ENCODE data around the gene SLCO3A1. TPM values are rescaled to one million over a fixed set of nuclear protein-coding genes. Genes with fewer than 3 reads are reported as not detected.

The SLCO3A1 gene
- total and polyA plus RNA-seq, 2 of the 8 experiments (the other 6 are each of a cell fraction or from before 2014, with no cell fraction given), result 15.1 to 20.4 TPM

- Histone ChIP-seq H3K36me3 (ENCODE audit: control insufficient read depth in 2 of 4, insufficient read depth in 4 of 4, low read length in 3 of 4) (no peaks in the 10 kb centered on the region), H3K9ac (replicated peaks in 1 of 4; ENCODE audit: extremely low read depth in 1 of 4, low read depth in 3 of 4, low read length in 3 of 4) (no peak overlapping the region), H4K8ac (ENCODE audit: extremely low read depth, insufficient read depth, low read length) (no peak overlapping the region), H3K56ac (replicated peaks; ENCODE audit: insufficient read length, low read depth, low read length) (no peak overlapping the region), H2BK15ac (ENCODE audit: low read length) (no peak overlapping the region), H2BK5ac (ENCODE audit: low read depth, low read length) (no peak overlapping the region), H3K9me3 (ENCODE audit: insufficient read depth in 2 of 2, low read depth in 1 of 2, low read length in 1 of 2) (no peaks in the 10 kb centered on the region), H2AK5ac (ENCODE audit: low read depth, low read length) (no peak overlapping the region), H3K79me1 (ENCODE audit: low read depth, low read length) (peaks cover 7% of the 10 kb centered on the region), H3K27ac (ENCODE audit: low read depth, low read length) (no peak overlapping the region), H3K27me3 (replicated peaks in 1 of 4; ENCODE audit: control insufficient read depth in 3 of 4, extremely low read depth in 1 of 4, insufficient read depth in 3 of 4, low read length in 3 of 4) (peaks cover 0 to 11% (median 10%) of the 10 kb centered on the region in 4 experiments; a peak in 5 of 7 replicates), H2BK12ac (ENCODE audit: low read depth, low read length) (no peak overlapping the region), H3K23ac (ENCODE audit: insufficient read length) (no peak overlapping the region), H4K5ac (ENCODE audit: insufficient read length, low read depth, low read length) (no peak overlapping the region), H3K4me1 (replicated peaks in 1 of 4; ENCODE audit: control insufficient read depth in 3 of 4, insufficient read depth in 4 of 4, low read length in 3 of 4) (peaks cover 7 to 15% (median 11%) of the 10 kb centered on the region in 4 experiments; a peak in 6 of 7 replicates), H3K4me3 (ENCODE audit: extremely low read depth in 1 of 4, insufficient read depth in 2 of 4, low read depth in 3 of 4, low read length in 4 of 4) (no peak overlapping the region), H2AFZ (ENCODE audit: low read length) (no peak overlapping the region), H3K18ac (ENCODE audit: extremely low read depth, low read length) (no peak overlapping the region), H4K20me1 (replicated peaks in 1 of 2; ENCODE audit: control insufficient read depth in 1 of 2, insufficient read depth in 2 of 2, low read length in 2 of 2) (peaks cover 0 to 3% of the 10 kb centered on the region in 2 experiments), H2BK120ac (replicated peaks; ENCODE audit: low read depth, low read length) (no peak overlapping the region), H3K79me2 (ENCODE audit: control insufficient read depth in 1 of 2, insufficient read depth in 2 of 2, low read length in 2 of 2) (peaks cover 0 to 29% of the 10 kb centered on the region in 2 experiments; a peak in 2 of 4 replicates), H3K4ac (replicated peaks; ENCODE audit: insufficient read length, low read depth, low read length) (no peak overlapping the region), H3K23me2 (ENCODE audit: low read depth, low read length) (peaks cover 7% of the 10 kb centered on the region; the same call in 1 of the 2 replicates), H3K4me2 (ENCODE audit: insufficient read depth in 1 of 2, low read depth in 2 of 2, low read length in 2 of 2) (peak overlapping the region; percentile 3 to 87; a peak in 1 of 4 replicates), H4K91ac (replicated peaks; ENCODE audit: insufficient read length, low read length) (no peak overlapping the region), H2BK20ac (ENCODE audit: low read length) (no peak overlapping the region), H3K14ac (ENCODE audit: insufficient read length) (no peak overlapping the region)
- ChIA-PET POLR2A (ENCODE audit: partially characterized antibody) (interaction anchor here (0.7 to 1.5 kb wide), 2 partner anchors 9 to 26 kb away, joined by 3 read pairs; no protein-coding TSS in a partner anchor), CTCF (ENCODE audit: partially characterized antibody) (interaction anchor here (0.6 to 10.9 kb wide), 21 partner anchors 9 to 553 kb away, joined by 3 to 118 read pairs (median 4); no protein-coding TSS in a partner anchor)
- FAIRE-seq (peak; percentile 95), DNase-seq (ENCODE audit: low read depth in 1 of 2, low spot score in 2 of 2) (peak; percentile 61 to 78)
- 53% methylated on average over 14 of the region's 14 CpGs; no CpG with 5 or more reads in 1 of the 2 experiments for WGBS, 2 experiments (ENCODE audit: extremely low coverage in 1 of 2, insufficient coverage in 1 of 2, insufficient read length in 1 of 2, insufficient replicate concordance in 2 of 2, low coverage in 1 of 2, low lambda C conversion rate in 2 of 2, missing lambda C conversion rate in 1 of 2)
- TF ChIP-seq KDM5A (IDR thresholded peaks at IDR 0.05; ENCODE audit: low read length) (no peak), BACH1 (IDR thresholded peaks at IDR 0.05; ENCODE audit: low read length) (peak; percentile 76), KDM1A (IDR thresholded peaks at IDR 0.05; ENCODE audit: borderline replicate concordance, low read length) (no peak), CBX5 (IDR thresholded peaks at IDR 0.05; ENCODE audit: low read depth, low read length) (no peak), PHF8 (conservative IDR thresholded peaks at IDR 0.05; ENCODE audit: low read depth, low read length) (no peak), TAF1 (IDR thresholded peaks at IDR 0.05; ENCODE audit: low read depth, low read length) (no peak), TBP (IDR thresholded peaks at IDR 0.05; ENCODE audit: low read depth, low read length) (no peak), MAFK (IDR thresholded peaks at IDR 0.05; ENCODE audit: low read depth, low read length) (0 out of 2 replicates have a peak, but pooled peaks have one; percentile 28), CHD2 (IDR thresholded peaks at IDR 0.05; ENCODE audit: low read length) (no peak), KDM4A (IDR thresholded peaks at IDR 0.05; ENCODE audit: low read depth, low read length, severe bottlenecking) (no peak), E2F6 (IDR thresholded peaks at IDR 0.05) (no peak), JUND (IDR thresholded peaks at IDR 0.05; ENCODE audit: low read length) (no peak)
These were observed 2.4 kb downstream of the SLCO3A1 start for GRCh38 chr15:91855684-91856489.
